Measurements from ENCODE around the gene VAC14. TPM values are rescaled to one million over a fixed set of nuclear protein-coding genes. Genes with fewer than 3 reads are reported as not detected.

Gene VAC14
- total RNA-seq, 1 donor from 2014 or later, result 16.1 TPM

GRCh38 chr16:70767377-70768202, 33.4 kb downstream of the VAC14 start:
- Histone ChIP-seq H2AFZ (replicated peaks) (no peak overlapping the region), H3K79me2 (ENCODE audit: low read depth) (no peaks in the 10 kb centered on the region), H3K27me3 (no peaks in the 10 kb centered on the region), H3K9ac (no peak overlapping the region), H3K9me3 (ENCODE audit: low read depth) (no peaks in the 10 kb centered on the region), H3K4me3 (no peak overlapping the region), H3K27ac (no peak overlapping the region), H3K4me1 (no peaks in the 10 kb centered on the region), H4K20me1 (ENCODE audit: low read depth) (peaks cover 7% of the 10 kb centered on the region), H3K36me3 (no peaks in the 10 kb centered on the region), H3F3A (ENCODE audit: low read depth) (no peaks in the 10 kb centered on the region), H3K4me2 (no peak overlapping the region)
- DNase-seq (ENCODE audit: low spot score), result no peak
- TF ChIP-seq EZH2 (IDR thresholded peaks at IDR 0.05) (no peak), EZH2phosphoT487 (IDR thresholded peaks at IDR 0.05) (no peak), CTCF (IDR thresholded peaks at IDR 0.05) (no peak)
- H3K36me3 Mint-ChIP-seq, result peaks cover 8% of the 10 kb centered on the region
- H3K9me3 Mint-ChIP-seq, result no peaks in the 10 kb centered on the region
- H3K4me1 Mint-ChIP-seq, result peaks cover 3% of the 10 kb centered on the region
- no peak overlapping the region for H3K4me3 Mint-ChIP-seq
- no peak overlapping the region for H3K27ac Mint-ChIP-seq
- peaks cover 5% of the 10 kb centered on the region for H3K27me3 Mint-ChIP-seq (ENCODE audit: insufficient read depth, low read depth)

- H3F3A ChIP-seq (ENCODE audit: low read depth), result no peaks in the 10 kb centered on the region
- H2AFZ ChIP-seq (replicated peaks), result no peak overlapping the region
- no peak overlapping the region for H3K27ac ChIP-seq
- no peak for TF ChIP-seq EZH2 (IDR thresholded peaks at IDR 0.05)
- TF ChIP-seq CTCF (IDR thresholded peaks at IDR 0.05), result no peak
- TF ChIP-seq EZH2phosphoT487 (IDR thresholded peaks at IDR 0.05), result no peak
- peaks cover 7% of the 10 kb centered on the region for H4K20me1 ChIP-seq (ENCODE audit: low read depth)
- Mint-ChIP-seq H3K36me3 (peaks cover 8% of the 10 kb centered on the region), H3K27me3 (ENCODE audit: insufficient read depth, low read depth) (peaks cover 5% of the 10 kb centered on the region), H3K4me1 (peaks cover 5% of the 10 kb centered on the region), H3K4me3 (no peak overlapping the region), H3K9me3 (no peaks in the 10 kb centered on the region), H3K27ac (no peak overlapping the region)
- DNase-seq (ENCODE audit: low spot score), result no peak
- H3K9ac ChIP-seq, result no peak overlapping the region
- no peak overlapping the region for H3K4me2 ChIP-seq
- no peaks in the 10 kb centered on the region for H3K4me1 ChIP-seq
- H3K36me3 ChIP-seq, result no peaks in the 10 kb centered on the region
- H3K9me3 ChIP-seq (ENCODE audit: low read depth), result no peaks in the 10 kb centered on the region
- no peaks in the 10 kb centered on the region for H3K27me3 ChIP-seq
- no peaks in the 10 kb centered on the region for H3K79me2 ChIP-seq (ENCODE audit: low read depth)
- no peak overlapping the region for H3K4me3 ChIP-seq
Observed at GRCh38 chr16:70766658-70767057, 34.3 kb downstream of the VAC14 start.

- Mint-ChIP-seq H3K27me3 (ENCODE audit: insufficient read depth, low read depth) (peaks cover 5% of the 10 kb centered on the region), H3K36me3 (peaks cover 8% of the 10 kb centered on the region), H3K9me3 (no peaks in the 10 kb centered on the region), H3K4me1 (peaks cover 9% of the 10 kb centered on the region), H3K27ac (no peak overlapping the region), H3K4me3 (no peak overlapping the region)
- Histone ChIP-seq H3K27ac (no peak overlapping the region), H3K4me3 (no peak overlapping the region), H3K4me1 (no peaks in the 10 kb centered on the region), H3K27me3 (no peaks in the 10 kb centered on the region), H2AFZ (replicated peaks) (no peak overlapping the region), H3K79me2 (ENCODE audit: low read depth) (no peaks in the 10 kb centered on the region), H3K4me2 (no peak overlapping the region), H3K9me3 (ENCODE audit: low read depth) (no peaks in the 10 kb centered on the region), H4K20me1 (ENCODE audit: low read depth) (peaks cover 7% of the 10 kb centered on the region), H3K9ac (no peak overlapping the region), H3F3A (ENCODE audit: low read depth) (no peaks in the 10 kb centered on the region), H3K36me3 (no peaks in the 10 kb centered on the region)
- DNase-seq (ENCODE audit: low spot score), result no peak
- no peak for TF ChIP-seq EZH2phosphoT487 (IDR thresholded peaks at IDR 0.05)
- no peak for TF ChIP-seq CTCF (IDR thresholded peaks at IDR 0.05)
- no peak for TF ChIP-seq EZH2 (IDR thresholded peaks at IDR 0.05)
Observed at GRCh38 chr16:70766176-70766575, 34.8 kb downstream of the VAC14 start.
